Measurements from ENCODE around the gene DIAPH1. TPM values are rescaled to one million over a fixed set of nuclear protein-coding genes. Genes with fewer than 3 reads are reported as not detected.

The DIAPH1 gene
- total RNA-seq, 1 experiment from 2014 or later, result 117 TPM

- no peak overlapping the region for H2BK5ac ChIP-seq (ENCODE audit: insufficient read length, low read length)
- H3T11ph ChIP-seq (ENCODE audit: low read length), result no peak overlapping the region
- H2BK120ac ChIP-seq (ENCODE audit: low read depth, low read length, poor library complexity, severe bottlenecking), result no peak overlapping the region
- no peak overlapping the region for H2BK15ac ChIP-seq (ENCODE audit: low read depth, low read length)
- no peak overlapping the region for H3K4ac ChIP-seq (ENCODE audit: low read depth, low read length)
- no peaks in the 10 kb centered on the region for H3K79me2 ChIP-seq (ENCODE audit: insufficient read depth, low read length)
- H2BK20ac ChIP-seq (ENCODE audit: low read depth, low read length, poor library complexity, severe bottlenecking), result no peak overlapping the region
- H3K14ac ChIP-seq (ENCODE audit: insufficient read depth, low read length), result no peak overlapping the region
- H2AFZ ChIP-seq (ENCODE audit: low read length), result no peak overlapping the region
- H3K23ac ChIP-seq (ENCODE audit: insufficient read length, low read depth, low read length), result no peak overlapping the region
- no peaks in the 10 kb centered on the region for H3K27me3 Mint-ChIP-seq (ENCODE audit: low read depth)
- no peaks in the 10 kb centered on the region for H3K27me3 ChIP-seq (ENCODE audit: insufficient read depth, low read length)
- no peak overlapping the region for H4K91ac ChIP-seq (ENCODE audit: insufficient read length, low read depth, low read length)
- no peak overlapping the region for H3K56ac ChIP-seq (ENCODE audit: insufficient read length, low read depth, low read length)
- peaks cover 7% of the 10 kb centered on the region for H3K23me2 ChIP-seq (ENCODE audit: insufficient read length, low read depth, low read length, poor library complexity, severe bottlenecking)
- H3K4me3 Mint-ChIP-seq, result no peak overlapping the region
- H3K9me3 ChIP-seq (ENCODE audit: control insufficient read depth, low read depth, low read length), result no peaks in the 10 kb centered on the region
- no peaks in the 10 kb centered on the region for H4K20me1 ChIP-seq (ENCODE audit: control insufficient read depth, insufficient read depth, insufficient read length)
- H3K27ac ChIP-seq (ENCODE audit: insufficient read length, low read depth, low read length), result no peak overlapping the region
- no peak for TF ChIP-seq CTCF (conservative IDR thresholded peaks at IDR 0.05)
- H3K4me1 Mint-ChIP-seq, result peaks cover 24 to 29% of the 10 kb centered on the region in 2 experiments
- no peak overlapping the region for H2AK5ac ChIP-seq (ENCODE audit: insufficient read length, low read length)
- DNase-seq, result no peak
- H4K8ac ChIP-seq (replicated peaks; ENCODE audit: insufficient read length, low read depth, low read length), result no peak overlapping the region
- H3K4me1 ChIP-seq (ENCODE audit: insufficient read depth, low read length), result no peaks in the 10 kb centered on the region; the same call in 1 of the 2 replicates
- H3K36me3 Mint-ChIP-seq (ENCODE audit: insufficient read depth in 1 of 3, low read depth in 3 of 3), result peaks cover 29 to 83% (median 54%) of the 10 kb centered on the region in 3 experiments
- no peak overlapping the region for H3K18ac ChIP-seq (ENCODE audit: insufficient read length, low read depth, low read length)
- H3K4me2 ChIP-seq (ENCODE audit: insufficient read depth, insufficient read length, low read length), result no peak overlapping the region
- H4K5ac ChIP-seq (ENCODE audit: insufficient read length, low read depth, low read length), result no peak overlapping the region
- H2BK12ac ChIP-seq (ENCODE audit: insufficient read length, low read depth, low read length), result no peak overlapping the region
- 0 out of 7 replicates have a peak overlapping the region, but pooled peaks of 1 of the 3 experiments have one; percentile 6 for H3K27ac Mint-ChIP-seq
- no peak overlapping the region for H3K9ac ChIP-seq (ENCODE audit: extremely low read depth, insufficient read length, low read length)
- H3K9me3 Mint-ChIP-seq, result no peaks in the 10 kb centered on the region; a peak in 1 of 5 replicates
- WGBS (ENCODE audit: extremely low coverage, insufficient read length, low lambda C conversion rate), result no CpG with 5 or more reads among the region's 1 CpG
- H3K79me1 ChIP-seq (ENCODE audit: insufficient read depth, low read depth, low read length, poor library complexity, severe bottlenecking), result no peaks in the 10 kb centered on the region
Observed at GRCh38 chr5:141518618-141519015, 100.2 kb downstream of the DIAPH1 start.

All from H9 (cell line).